Thyroid gland (tissue), 4 donors: Measurements from ENCODE around the gene AK3.

Experiments
- POLR2A ChIP-seq, 2 donors: fragments of 450-650 bp; IDR thresholded peaks; one replicate each; pipeline ENCODE4 v1.6.1; 2017; ENCODE audit warnings: antibody characterized with exemption in 2 of 2, mild to moderate bottlenecking in 2 of 2, moderate library complexity in 1 of 2
- TF ChIP-seq, protein P1 (sequence below), 6 experiments: fragments of 200-600 bp in 3 of 6; fragments of 450-650 bp in 3 of 6; sonication (generic) in 3 of 6; IDR thresholded peaks; one replicate each; pipeline ENCODE4 v1.5.1; 2016 to 2019; ENCODE audit warnings: antibody characterized with exemption in 6 of 6, mild to moderate bottlenecking in 2 of 6, inconsistent platforms in 1 of 6, moderate library complexity in 1 of 6

DNA sequence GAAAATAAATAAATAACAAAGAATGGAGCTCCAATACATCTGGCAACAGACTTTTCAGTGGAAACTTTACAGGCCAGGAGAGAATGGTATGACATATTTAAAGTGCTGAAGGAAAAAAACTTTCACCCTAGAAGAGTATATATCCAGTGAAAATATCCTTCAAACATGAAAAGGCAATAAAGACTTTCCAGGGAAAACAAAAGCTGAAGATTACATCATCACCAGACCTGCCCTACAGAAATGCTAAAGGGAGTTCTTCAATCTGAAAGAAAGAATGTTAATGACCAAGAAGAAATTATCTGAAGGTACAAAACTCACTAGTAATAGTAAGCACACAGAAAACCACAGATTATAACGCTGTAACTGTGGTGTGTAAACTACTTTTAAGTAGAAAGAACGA lies 43.4 kb upstream of the AK3 start:
- TF ChIP-seq, protein P1, sequence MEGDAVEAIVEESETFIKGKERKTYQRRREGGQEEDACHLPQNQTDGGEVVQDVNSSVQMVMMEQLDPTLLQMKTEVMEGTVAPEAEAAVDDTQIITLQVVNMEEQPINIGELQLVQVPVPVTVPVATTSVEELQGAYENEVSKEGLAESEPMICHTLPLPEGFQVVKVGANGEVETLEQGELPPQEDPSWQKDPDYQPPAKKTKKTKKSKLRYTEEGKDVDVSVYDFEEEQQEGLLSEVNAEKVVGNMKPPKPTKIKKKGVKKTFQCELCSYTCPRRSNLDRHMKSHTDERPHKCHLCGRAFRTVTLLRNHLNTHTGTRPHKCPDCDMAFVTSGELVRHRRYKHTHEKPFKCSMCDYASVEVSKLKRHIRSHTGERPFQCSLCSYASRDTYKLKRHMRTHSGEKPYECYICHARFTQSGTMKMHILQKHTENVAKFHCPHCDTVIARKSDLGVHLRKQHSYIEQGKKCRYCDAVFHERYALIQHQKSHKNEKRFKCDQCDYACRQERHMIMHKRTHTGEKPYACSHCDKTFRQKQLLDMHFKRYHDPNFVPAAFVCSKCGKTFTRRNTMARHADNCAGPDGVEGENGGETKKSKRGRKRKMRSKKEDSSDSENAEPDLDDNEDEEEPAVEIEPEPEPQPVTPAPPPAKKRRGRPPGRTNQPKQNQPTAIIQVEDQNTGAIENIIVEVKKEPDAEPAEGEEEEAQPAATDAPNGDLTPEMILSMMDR (IDR thresholded peaks at IDR 0.05), result no peak
- TF ChIP-seq POLR2A (IDR thresholded peaks at IDR 0.05), result no peak
